MM.1S (cell line): Measurements from ENCODE around the gene SS18.

Experiments
- EZH2 ChIP-seq: fragments of 300-600 bp; sonication (generic); optimal IDR thresholded peaks from 2 replicates; pipeline ENCODE3; 2017; ENCODE audit warnings: low read depth, mild to moderate bottlenecking, antibody characterized with exemption, low read length, mixed read lengths
- TF ChIP-seq, protein P1 (sequence below): fragments of 300-600 bp; sonication (generic); IDR thresholded peaks from 2 replicates; pipeline ENCODE4 v1.5.1; 2016; ENCODE audit warnings: antibody characterized with exemption, low read length, mixed read lengths

DNA sequence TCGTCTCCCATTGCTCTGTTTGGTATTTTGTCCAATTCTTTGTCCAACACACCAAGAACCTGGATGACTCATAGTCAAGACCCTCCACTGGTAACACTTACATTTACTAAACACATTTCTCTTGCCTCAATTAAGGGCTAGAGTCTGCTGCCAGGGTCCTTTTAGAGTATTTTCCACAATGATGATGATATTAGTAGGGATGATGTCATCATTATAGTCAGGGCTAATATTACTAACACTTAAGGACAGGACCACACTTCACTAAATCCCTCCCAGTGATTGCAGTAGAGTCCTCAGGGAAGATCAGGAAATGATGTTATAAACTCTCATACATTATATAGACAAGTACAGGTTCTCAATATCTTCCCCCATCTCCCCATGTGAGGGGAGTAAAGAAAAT is 13.6 kb upstream of the SS18 start:
- no peak for TF ChIP-seq EZH2
- TF ChIP-seq, protein P1, sequence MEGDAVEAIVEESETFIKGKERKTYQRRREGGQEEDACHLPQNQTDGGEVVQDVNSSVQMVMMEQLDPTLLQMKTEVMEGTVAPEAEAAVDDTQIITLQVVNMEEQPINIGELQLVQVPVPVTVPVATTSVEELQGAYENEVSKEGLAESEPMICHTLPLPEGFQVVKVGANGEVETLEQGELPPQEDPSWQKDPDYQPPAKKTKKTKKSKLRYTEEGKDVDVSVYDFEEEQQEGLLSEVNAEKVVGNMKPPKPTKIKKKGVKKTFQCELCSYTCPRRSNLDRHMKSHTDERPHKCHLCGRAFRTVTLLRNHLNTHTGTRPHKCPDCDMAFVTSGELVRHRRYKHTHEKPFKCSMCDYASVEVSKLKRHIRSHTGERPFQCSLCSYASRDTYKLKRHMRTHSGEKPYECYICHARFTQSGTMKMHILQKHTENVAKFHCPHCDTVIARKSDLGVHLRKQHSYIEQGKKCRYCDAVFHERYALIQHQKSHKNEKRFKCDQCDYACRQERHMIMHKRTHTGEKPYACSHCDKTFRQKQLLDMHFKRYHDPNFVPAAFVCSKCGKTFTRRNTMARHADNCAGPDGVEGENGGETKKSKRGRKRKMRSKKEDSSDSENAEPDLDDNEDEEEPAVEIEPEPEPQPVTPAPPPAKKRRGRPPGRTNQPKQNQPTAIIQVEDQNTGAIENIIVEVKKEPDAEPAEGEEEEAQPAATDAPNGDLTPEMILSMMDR = no peak
